ENCODE measurements around the gene CLEC11A.

DNA sequence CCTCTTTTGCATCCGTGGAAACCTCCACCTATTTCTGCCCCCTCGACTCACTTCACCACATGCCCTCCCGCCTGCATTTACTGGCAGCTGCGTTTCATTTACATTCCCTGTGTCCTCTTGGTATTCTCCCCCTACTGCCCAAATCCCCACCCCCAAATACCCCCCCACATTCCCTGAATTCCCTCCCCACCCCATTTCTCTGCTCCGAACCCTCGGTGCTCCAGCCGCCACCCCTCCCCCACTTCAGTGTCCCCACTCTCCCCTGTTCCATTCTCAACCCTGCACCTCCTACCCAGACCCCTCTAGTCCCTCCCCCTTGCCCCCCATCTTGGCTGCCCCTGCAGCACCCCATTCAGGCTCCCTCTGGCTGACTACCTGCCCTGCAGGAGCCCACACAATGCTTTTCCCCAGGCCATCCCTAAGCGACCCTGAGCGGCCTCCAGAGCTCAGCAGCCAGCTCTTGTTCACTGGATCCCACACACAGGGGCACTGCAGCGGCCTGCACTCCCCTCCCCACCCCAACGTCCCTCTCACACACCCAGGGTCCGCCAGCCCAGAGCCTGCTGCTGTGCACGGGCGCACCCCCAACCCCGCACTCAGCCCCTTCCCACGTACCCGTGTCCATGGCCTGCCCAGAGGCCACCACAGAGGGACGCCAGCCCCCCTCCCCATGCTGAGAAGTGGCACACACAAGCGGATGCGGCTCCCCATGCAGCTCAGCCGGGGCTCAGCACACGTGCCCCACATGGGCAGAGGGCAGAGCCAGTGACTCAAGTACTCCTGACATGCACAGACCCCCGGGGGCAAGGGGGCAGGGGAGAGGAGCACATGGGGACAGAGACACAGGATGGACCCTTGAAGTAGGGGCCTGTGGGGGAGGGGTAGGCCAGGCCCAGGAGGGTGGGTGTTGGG is 29.8 kb upstream of the CLEC11A start:
- no peak for TF ChIP-seq SP1 (CRISPR knock-in tag; IDR thresholded peaks at IDR 0.05)
- no peak for TF ChIP-seq MEIS2 (IDR thresholded peaks at IDR 0.05; ENCODE audit: partially characterized antibody)
- TF ChIP-seq, protein P1, sequence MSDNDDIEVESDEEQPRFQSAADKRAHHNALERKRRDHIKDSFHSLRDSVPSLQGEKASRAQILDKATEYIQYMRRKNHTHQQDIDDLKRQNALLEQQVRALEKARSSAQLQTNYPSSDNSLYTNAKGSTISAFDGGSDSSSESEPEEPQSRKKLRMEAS (CRISPR knock-in tag; IDR thresholded peaks at IDR 0.05) = no peak
- TF ChIP-seq, protein P2, sequence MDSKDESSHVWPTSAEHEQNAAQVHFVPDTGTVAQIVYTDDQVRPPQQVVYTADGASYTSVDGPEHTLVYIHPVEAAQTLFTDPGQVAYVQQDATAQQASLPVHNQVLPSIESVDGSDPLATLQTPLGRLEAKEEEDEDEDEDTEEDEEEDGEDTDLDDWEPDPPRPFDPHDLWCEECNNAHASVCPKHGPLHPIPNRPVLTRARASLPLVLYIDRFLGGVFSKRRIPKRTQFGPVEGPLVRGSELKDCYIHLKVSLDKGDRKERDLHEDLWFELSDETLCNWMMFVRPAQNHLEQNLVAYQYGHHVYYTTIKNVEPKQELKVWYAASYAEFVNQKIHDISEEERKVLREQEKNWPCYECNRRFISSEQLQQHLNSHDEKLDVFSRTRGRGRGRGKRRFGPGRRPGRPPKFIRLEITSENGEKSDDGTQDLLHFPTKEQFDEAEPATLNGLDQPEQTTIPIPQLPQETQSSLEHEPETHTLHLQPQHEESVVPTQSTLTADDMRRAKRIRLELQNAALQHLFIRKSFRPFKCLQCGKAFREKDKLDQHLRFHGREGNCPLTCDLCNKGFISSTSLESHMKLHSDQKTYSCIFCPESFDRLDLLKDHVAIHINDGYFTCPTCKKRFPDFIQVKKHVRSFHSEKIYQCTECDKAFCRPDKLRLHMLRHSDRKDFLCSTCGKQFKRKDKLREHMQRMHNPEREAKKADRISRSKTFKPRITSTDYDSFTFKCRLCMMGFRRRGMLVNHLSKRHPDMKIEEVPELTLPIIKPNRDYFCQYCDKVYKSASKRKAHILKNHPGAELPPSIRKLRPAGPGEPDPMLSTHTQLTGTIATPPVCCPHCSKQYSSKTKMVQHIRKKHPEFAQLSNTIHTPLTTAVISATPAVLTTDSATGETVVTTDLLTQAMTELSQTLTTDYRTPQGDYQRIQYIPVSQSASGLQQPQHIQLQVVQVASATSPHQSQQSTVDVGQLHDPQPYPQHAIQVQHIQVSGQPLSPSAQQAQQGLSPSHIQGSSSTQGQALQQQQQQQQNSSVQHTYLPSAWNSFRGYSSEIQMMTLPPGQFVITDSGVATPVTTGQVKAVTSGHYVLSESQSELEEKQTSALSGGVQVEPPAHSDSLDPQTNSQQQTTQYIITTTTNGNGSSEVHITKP (IDR thresholded peaks at IDR 0.05; ENCODE audit: partially characterized antibody) = no peak
- TF ChIP-seq MCM3 (IDR thresholded peaks at IDR 0.05) = no peak
- TF ChIP-seq SMC3 (conservative IDR thresholded peaks at IDR 0.05; ENCODE audit: insufficient read depth, low read depth, low read length) = no peak
